HG02840 (cell line): ENCODE results near the gene ABL1.

ENCODE experiments used
- ATAC-seq: cut with Tn5 transposase; IDR thresholded peaks from one replicate; pipeline ENCODE4 v1.9.1; 2021; ENCODE audit warnings: mild to moderate bottlenecking, moderate library complexity, moderate number of reproducible peaks; ENCODE audit not compliant: unreplicated experiment, low FRiP score

The ABL1 gene

DNA sequence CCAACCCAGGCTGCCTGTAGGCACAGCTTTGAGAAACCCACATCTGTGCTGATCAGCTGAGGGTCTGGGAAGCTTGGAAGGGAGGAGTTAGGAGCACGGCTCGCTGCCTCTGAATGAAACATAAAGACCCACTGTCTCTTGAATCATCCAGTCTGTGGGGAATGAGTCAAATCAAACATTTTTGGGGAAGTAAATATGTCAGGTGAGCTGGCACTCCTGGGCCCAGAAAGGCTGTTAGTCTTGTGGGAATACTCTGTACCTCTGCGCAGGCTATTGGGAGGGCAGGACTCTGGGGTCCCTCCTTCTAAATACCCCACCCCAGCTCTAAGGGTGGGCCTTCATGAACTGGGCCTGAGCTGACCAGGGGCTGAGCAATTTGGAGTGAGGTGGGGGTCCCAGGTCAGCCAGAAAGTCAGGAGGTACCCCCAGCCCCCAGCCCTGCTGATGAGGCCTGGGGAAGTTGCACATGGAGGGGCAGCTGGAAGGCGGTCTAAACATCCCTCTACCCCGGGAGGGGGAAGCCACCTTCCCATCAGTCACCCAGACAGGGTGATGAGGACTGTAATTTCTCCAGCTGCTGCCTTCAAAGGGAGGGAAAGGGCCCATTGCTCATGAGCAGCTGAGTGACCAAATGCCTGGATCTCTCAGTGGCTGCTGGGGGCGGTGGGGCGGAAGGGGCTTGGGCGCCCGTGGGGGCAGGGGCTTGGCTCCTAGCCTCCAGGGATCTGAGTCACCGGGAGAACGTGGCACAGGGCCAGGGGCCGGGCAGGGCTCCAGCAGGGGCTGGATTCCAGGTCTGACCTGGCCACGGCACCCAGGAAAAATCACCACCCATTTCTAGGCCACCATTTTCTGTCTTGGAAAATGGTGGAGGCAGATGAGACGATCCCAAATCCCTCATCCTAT lies 93.2 kb downstream of the ABL1 start:
- ATAC-seq: no peak

DNA sequence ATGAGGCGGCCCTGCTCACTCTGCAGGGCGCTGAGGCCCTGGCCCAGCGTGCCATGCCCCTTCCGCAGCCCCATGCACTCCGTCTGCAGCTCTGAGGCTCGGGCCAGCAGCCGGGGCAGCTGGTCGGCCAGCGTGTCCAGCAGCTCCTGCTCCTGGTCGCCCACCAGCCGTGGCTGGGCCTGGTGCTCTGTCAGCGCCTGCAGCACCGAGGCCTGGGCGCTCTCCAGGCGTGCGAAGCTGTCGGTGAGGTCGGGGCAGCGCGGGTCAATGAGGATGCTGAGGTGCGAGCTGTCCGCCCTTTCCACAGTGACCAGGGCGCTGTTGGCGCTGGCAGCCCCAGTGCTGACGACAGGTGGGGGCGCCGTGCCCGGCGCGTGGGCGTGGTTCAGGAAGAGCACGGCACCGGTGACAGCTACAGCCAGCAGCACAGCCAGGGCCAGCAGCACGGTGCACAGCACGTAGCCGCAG lies 94.6 kb downstream of the ABL1 start:
- no peak for ATAC-seq

DNA sequence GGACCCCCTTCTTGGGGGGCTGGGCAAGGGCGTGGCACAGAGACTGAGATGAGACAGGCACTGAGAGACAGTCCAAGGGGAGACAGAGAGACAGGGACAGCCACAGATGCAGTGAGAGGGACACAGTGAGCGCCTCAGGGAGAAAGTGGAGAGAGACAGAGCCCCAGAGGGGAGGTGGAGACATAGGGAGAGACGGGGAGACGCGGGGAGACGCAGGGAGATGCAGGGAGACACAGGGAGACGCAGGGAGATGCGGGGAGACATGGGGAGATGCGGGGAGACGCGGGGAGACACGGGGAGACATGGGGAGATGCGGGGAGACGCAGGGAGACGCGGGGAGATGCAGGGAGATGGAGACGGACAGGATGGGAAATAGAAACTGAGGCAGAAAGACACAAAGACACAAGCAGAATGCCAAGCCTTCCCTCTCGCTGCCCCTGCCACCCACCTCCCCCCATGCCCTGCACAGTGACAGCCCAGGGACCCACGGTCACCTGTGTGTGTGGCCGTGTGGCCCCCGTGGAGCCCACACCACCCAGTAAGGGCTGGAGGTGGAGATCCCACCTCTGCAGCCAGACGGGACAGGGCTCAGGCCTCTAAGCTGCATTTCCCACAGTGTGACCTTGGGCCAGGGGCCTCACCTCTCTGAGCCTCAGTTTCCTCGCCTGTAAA lies 95.2 kb downstream of the ABL1 start:
- ATAC-seq: no peak

DNA sequence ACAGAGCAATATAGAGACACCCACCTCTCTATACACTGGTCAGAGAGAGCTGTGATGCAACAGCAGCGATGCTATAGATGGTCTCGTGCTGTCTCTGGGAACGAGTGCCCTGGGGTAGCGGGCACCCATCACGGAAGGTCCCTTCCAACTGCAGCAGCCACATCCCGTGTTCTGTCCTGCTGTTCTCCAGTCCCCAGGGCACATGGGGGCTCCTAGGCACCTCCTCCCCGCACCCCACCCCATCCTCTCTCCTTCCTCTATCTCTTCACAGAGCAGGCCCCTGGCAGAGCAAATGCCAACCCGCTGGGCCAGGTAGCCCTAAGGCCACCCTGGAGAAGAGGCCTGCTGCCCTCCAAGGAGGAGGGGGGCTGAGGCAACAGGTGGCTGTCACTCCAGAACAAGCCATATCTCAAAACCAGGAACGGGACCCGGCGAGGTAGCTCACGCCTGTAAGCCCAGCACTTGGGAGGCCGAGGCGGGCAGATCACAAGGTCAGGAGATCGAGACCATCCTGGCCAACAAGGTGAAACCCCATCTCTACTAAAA lies 95.8 kb downstream of the ABL1 start:
- ATAC-seq: no peak

DNA sequence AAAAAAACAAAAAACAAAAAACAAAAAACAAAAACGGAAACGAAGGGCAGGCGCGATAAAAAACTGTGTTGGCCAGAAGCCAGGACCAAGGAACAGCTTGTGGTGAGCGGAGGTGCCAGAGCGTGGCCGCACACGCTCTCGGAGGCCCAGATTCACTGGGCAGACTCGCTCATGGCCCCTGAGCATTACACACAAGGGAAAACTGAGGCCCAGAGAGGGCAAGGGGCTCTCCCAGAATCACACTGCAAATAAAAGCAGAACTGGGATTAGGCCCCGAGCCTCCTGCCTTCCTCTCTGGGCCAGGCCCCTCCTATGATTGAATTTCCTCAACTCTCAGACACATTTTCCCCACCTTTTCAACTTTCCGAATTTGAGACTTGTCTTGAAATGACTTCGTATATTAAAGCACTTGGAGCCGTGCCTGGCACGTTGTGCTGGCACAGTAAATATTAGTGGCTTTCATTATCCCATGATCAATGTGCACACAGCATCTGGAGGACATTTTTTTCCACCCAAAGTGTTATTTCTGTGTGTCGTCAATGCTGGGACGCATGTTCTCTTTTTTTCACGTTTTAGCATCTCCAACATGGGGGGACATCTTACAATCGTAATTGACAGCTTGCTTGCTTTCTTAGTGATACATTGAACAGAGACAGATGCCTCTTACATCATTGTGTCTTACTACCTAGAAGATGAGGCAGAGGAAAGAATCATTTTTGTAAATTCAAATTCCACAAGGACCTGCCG lies 96.6 kb downstream of the ABL1 start:
- ATAC-seq: no peak

DNA sequence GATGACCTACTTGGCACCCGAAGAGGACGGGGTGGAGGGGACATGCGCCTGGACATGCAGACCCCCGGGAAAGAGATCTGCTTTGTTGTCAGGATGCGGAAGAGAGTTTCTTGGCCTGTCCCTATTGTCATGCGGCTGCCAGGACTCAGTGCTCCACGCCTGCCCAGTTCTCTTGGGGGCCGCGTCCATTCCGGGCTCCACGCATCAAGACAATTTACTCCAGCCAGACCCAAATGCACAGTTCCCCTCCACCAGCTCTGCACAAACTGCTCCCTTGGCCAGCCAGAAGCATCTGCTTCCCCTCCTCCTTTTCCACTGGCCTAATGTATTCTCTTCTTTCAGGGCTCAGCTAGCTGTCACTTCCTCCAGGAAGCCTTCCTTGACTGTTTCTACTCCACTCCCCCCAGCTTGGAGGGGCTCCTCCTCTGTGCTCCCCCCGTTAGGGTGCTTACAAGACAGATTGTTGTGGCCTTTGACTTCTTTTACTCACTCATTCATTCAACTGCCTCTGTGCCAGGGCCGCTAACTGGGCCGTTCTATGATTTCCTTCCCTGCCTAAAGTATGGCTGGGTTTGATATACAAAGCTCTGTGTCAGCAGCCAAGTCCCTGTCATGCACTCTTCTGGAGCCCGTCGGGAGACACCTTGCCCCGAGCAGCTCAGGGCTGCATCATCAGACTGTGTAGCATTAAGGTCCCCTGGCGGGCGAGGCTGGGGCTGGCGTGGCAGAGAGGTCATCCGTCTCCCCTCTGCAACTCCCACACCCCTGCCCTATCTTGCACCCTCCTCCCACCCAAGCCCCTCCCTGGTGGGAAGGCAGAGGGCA lies 97.4 kb downstream of the ABL1 start:
- ATAC-seq: no peak

DNA sequence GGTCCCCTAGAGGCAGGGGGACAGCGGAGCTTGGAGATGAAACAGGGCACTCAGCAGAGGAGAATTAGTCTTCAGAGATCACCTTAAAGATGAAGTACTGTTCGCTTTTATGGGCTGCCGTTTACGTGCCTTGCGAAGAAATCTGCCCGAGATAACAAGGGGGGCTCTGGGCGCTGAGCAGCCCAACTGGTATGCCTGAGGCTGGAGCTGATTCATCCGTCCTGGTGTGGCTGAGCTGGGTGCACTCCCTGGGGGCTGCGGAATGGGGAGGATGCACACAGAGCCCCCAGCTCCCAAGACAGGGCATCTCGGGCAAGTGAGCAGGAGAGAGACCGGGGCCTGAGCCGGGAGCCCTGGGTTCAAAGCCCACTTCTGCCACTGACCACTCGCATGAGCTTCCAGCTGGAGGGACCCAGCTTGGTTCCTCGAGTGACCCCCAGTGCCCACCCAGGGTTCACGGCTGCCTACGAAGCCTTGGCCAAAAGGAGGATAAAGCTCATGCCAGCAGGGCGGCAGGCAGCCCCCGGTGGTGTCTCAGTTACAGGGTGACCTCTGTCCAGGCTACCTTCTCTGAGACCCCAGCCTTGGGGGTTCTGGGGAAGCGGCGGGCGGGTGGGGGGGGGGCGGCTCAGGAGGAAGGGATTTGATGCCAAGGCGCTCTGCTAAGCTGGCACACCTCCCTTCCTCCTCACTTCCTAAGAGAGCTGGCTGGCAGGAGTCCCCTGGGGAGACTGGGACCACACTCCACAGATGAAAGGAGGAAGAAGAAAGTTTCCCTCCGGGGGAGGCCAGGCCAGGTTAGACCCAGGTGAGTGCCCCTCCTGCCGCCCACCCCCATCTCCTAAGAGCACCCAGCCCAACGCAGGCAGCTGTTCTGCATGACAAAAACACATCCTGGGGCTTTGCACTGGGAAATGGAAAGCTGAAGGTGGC lies 98.3 kb downstream of the ABL1 start:
- no peak for ATAC-seq

DNA sequence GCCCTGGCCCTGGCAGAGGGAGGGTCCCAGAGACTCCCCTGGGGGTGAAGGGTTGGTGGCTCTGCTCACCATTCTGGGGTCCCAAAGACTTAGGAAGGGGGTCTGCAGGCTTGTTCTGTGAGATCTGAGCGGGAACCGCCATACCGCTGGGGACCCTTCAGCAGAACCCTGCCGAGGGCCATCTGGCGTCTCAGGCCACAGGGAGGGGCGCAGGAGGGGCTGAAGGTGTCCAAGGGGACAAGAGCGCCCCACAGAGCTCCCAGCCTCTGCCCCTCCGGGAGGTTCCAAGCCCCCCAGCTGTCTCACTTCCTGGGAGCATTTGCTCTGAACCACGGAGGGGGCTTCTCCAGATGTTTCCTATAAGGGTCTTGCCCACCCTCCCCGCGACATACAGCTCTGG lies 99.2 kb downstream of the ABL1 start:
- ATAC-seq: no peak

DNA sequence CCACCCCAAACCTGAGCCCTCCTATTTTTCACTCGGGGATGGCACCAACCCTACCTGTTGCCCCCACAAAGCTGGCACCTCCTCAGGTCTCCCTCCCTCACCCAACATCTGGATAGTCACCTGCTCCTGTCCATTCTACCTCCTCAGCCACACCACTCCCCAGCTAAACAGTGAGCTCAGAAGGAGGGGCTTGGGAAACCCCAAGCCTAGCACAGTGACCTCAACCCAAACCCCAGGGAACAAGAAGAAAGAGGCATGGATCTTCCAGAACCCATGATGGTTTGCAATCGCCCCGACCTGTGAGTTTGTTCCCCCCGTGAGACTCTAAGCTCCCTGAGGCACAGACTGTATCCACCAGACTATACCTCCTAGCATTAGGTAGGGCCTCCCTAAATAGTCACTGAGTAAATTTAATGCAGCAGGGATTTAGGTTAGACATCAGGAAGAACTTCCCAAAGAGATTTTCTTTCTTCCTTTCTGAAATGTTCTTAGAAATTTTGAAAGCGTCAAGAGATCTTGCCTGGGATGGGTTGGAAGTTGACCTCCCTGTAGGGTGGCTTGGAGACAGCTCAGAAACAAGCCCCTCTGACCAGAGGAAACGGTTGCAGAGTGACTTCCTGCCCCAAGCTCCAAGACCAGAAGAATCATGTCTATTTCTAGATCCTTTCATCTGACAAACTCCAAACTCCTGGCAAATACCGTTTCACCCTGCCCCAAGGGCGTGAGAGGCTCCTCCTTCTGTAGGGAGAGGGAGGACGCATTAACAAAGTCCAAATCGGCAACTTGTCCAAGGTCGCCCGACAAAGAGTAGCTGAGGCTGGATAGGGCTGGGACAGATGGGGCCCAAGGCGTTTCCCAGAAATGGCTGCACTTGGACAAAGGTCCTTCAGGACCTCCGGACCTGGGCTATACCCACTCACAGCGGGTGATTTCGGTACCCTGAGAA lies 99.9 kb downstream of the ABL1 start:
- no peak for ATAC-seq

DNA sequence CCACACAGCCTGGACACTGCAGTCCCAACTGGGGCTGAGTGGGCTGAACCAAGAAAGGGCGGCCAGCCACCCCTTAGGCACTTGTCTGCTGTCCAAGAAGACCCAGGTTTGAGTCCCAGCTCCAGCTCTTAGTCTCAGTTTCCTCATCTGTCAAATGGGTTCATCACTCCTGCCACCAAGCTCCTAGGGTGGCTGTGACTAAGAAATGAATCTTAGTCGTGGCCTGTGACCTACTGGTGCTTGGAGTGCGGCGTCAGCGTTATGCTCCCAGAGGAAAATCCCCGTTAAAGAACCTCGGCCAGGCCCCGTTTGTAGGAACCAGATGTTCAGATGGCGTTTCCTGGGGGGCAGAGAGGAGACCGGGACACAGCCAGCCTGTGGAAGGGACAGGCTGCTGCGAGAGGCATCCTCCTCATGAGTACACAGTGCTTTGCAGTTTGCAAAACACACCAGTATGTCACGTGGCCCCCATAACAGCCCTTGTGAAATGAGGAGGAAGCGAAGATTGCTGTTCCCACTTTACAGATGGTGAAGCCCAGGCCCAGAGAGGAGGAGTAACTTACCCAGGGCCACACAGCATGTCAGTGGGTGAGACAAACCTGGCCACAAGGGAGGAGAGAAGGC lies 100.7 kb downstream of the ABL1 start:
- no peak for ATAC-seq

DNA sequence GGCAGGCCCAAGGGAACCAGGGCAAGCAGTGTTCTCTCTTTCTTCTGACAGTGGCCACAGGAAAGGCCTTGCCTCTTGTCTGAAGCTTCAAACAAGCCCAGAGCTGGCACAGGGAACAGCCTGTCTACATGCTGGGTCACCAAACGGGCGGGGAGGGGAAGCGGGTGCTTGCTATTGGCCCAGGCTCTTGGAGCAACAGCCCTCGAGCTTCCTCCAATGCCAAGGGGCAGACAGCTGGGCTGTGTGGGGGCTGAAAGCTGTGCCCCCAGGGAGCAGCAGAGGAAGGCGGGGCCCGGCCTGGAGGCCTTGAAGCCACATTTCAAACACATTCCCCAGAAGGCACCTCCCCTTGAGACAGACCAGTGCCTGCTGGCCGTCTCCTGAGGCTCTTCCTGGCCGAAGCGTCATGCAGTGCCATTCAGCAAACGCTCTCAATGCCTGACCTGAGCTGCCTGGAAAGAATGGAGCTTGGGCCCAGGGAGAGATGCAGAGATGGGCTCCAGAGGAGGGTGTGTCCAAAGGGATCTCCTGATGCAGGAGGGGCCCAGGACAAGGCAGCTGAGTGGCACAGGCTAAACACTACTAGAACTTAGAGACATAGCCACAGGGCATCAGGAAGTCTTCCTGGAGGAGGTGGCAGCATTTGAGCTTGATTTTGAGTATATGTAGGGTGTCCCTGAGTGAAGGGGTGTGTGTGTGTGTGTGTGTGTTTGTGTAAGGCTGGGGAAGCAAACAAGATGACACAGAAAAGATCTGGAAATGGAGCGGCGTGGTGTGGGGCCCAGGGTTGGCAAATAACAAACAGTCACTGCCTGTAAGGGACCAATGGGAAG lies 101.4 kb downstream of the ABL1 start:
- no peak for ATAC-seq
